Heart left ventricle (tissue), 16 donors: ENCODE data around the gene PANK1. TPM values are rescaled to one million over a fixed set of nuclear protein-coding genes. Genes with fewer than 3 reads are reported as not detected.

Source experiments
- ATAC-seq, 4 donors: fragments of 200-7000 bp; cut with Tn5 transposase; one replicate each; pipeline ENCODE4 v1.9.1; 2020 to 2022; ENCODE audit warnings: moderate library complexity in 4 of 4, mild to moderate bottlenecking in 3 of 4, moderate number of reproducible peaks in 1 of 4
- DNase-seq, 5 donors: peaks; one replicate each; pipeline ENCODE4 v3.0.0-alpha.2; 2020
- H3K27ac ChIP-seq, 12 donors: fragments of 200-600 bp; sonication (generic) in 4 of 12; one replicate each; pipeline versions ENCODE4 v1.5.0 to v1.8.0; 2016 to 2022; ENCODE audit warnings: mild to moderate bottlenecking in 2 of 12
- H3K27me3 ChIP-seq, 9 donors: fragments of 200-600 bp; sonication (generic) in 2 of 9; one replicate each; pipeline versions ENCODE4 v1.5.1 to v1.8.0; 2016 to 2022; ENCODE audit warnings: mild to moderate bottlenecking in 3 of 9
- H3K36me3 ChIP-seq, 9 donors: fragments of 200-600 bp; sonication (generic) in 2 of 9; one replicate each; pipeline versions ENCODE4 v1.5.0 to v1.8.0; 2018 to 2022; ENCODE audit warnings: mild to moderate bottlenecking in 2 of 9
- H3K4me1 ChIP-seq, 12 donors: fragments of 200-600 bp; sonication (generic) in 4 of 12; one replicate each; pipeline versions ENCODE4 v1.5.0 to v1.8.0; 2016 to 2022; ENCODE audit warnings: mild to moderate bottlenecking in 3 of 12
- H3K4me3 ChIP-seq, 12 donors: fragments of 200-600 bp; sonication (generic) in 4 of 12; one replicate each; pipeline versions ENCODE4 v1.5.0 to v1.8.0; 2017 to 2022; ENCODE audit warnings: mild to moderate bottlenecking in 9 of 12, moderate library complexity in 4 of 12
- H3K9me3 ChIP-seq, 12 donors: fragments of 200-600 bp; sonication (generic) in 4 of 12; one replicate each; pipeline versions ENCODE4 v1.5.0 to v1.8.0; 2016 to 2022; ENCODE audit warnings: mild to moderate bottlenecking in 1 of 12
- CTCF ChIP-seq, 12 donors: fragments of 200-600 bp; sonication (generic) in 4 of 12; IDR thresholded peaks; one replicate each; pipeline versions ENCODE4 v1.5.0 to v1.8.0; 2018 to 2022; ENCODE audit warnings: antibody characterized with exemption in 12 of 12, mild to moderate bottlenecking in 5 of 12
- POLR2A ChIP-seq, 2 donors: fragments of 450-650 bp; IDR thresholded peaks; one replicate each; pipeline ENCODE4 v1.6.1; 2017; ENCODE audit warnings: antibody characterized with exemption in 2 of 2, mild to moderate bottlenecking in 2 of 2, moderate library complexity in 2 of 2
- WGBS, 4 donors: extraction: QIAGEN DNeasy Blood & Tissue Kit in 2 of 4; methylation state at CpG; one replicate each; pipeline versions ENCODE4 v1.1.5 to v1.1.7; 2013 to 2018; 5-methylcytosine and 5-hydroxymethylcytosine counted together
- intact Hi-C, 10 donors: fragments of 100-400 bp; cut with DNase I; formaldehyde crosslinking; loops; one replicate each; pipeline versions ENCODE4 v1.11.1 to v1.14.2; 2022
- polyA plus RNA-seq, 2 donors: library from polyadenylated mRNA; stranded (reverse); fragments of 200-250 nt; gene quantifications; one replicate each; pipeline ENCODE4 v1.2.3, GENCODE V29; 2013
- total RNA-seq, 9 donors: library from RNA; depleted of rRNA in 2 of 9; stranded (reverse); fragments of >200 nt in 2 of 9; fragmentation: NEBNext Ultra II Directional in 3 of 9; extraction: Animal tissue kit (Norgen Biotek cat#: 25700) in 3 of 9; gene quantifications; one replicate each; pipeline versions ENCODE4 v1.1.0 to v1.2.4, GENCODE V29; 2016 to 2023
- donor health status: ischemic (EF 13 %, LVEDD 7.1; RV severe dilation, severe dysfunction).
- donor health status: healthy with polysubstance abuse.
- donor health status: DM: no; HTN: yes; CAD: no.
- donor health status: DM: no; HTN: no; CAD: no.
- donor health status: ischemic (EF 25% LVEDD 6.9; RV normal size, moderate dysfunction).
- donor health status: ischemic (EF 25% LVEDD 5.7; RV mildly dilated, moderate dysfunction).
- donor health status: healthy.
- donor health status: DM: yes; HTN: yes; CAD: no.
- donor health status: ischemic (EF 35%, LVEDD 5.7; RV mildly dilated, moderate dysfunction).
- donor health status: nonischemic (EF 11% LVEDD 7.7; RV severe dilation, severe dysfunction).
- donor health status: DM: yes; HTN: yes; CAD: no.
- donor health status: PGD.
- donor health status: ischemic (EF 29% LVEDD 5.4; RV normal size, mild dysfunction).
- donor health status: nonischemic (EF 23%, LVEDD 6.1; RV moderate dilation, normal function).

PANK1 gene
- total and polyA plus RNA-seq, 11 donors = 3.6 to 24.7 (median 17.4) TPM

DNA sequence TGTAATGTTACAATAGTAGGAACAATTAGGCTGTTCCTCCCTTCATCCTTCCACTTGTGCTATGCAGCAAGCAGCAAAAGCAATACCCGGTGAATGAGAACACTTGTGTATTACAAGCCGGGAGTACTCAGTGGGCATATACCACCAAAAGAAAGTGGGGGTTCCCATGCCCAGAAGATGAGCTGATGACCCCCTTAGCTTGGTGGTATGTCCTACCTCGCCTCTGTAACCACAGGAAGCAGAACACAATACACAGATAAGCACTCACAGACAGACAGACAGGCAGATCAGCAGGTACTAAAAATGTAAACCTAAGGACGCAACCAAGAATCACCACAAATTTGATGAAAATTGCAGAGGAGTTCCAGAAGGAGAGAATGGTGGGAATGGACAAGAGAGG is 40.9 kb upstream of the PANK1 start:
- no peak for TF ChIP-seq CTCF (IDR thresholded peaks at IDR 0.05)
- no peak for TF ChIP-seq POLR2A (IDR thresholded peaks at IDR 0.05)
- DNase-seq = no peak
- 82 to 92% (median 89%) methylated on average over 4 of the region's 4 CpGs for WGBS, 4 donors
- no peak overlapping the region for H3K27ac ChIP-seq
- peaks cover 0 to 6% (median 0%) of the 10 kb centered on the region in 12 donors for H3K4me1 ChIP-seq
- no peak overlapping the region for H3K4me3 ChIP-seq
- no peaks in the 10 kb centered on the region for H3K9me3 ChIP-seq
- no peaks in the 10 kb centered on the region for H3K36me3 ChIP-seq
- intact Hi-C loops = loop anchor here in 1 of 10 donors (2.0 kb wide), 1 partner anchor 19 kb away; no protein-coding TSS in a partner anchor
- ATAC-seq = no peak
- no peaks in the 10 kb centered on the region for H3K27me3 ChIP-seq

GRCh38 chr10:89684604-89685003 is 39.6 kb upstream of the PANK1 start:
- WGBS, 4 donors = 63 to 79% (median 78%) methylated on average over 2 of the region's 2 CpGs
- ATAC-seq (no peak), DNase-seq (no peak)
- TF ChIP-seq POLR2A (IDR thresholded peaks at IDR 0.05) (no peak), CTCF (IDR thresholded peaks at IDR 0.05) (no peak)
- Histone ChIP-seq H3K9me3 (no peaks in the 10 kb centered on the region), H3K36me3 (no peaks in the 10 kb centered on the region), H3K4me3 (no peak overlapping the region), H3K27me3 (no peaks in the 10 kb centered on the region), H3K27ac (no peak overlapping the region), H3K4me1 (peaks cover 0 to 6% (median 0%) of the 10 kb centered on the region in 12 donors)
- intact Hi-C loops = loop anchor here in 1 of 10 donors (2.0 kb wide), 1 partner anchor 18 kb away; no protein-coding TSS in a partner anchor

DNA sequence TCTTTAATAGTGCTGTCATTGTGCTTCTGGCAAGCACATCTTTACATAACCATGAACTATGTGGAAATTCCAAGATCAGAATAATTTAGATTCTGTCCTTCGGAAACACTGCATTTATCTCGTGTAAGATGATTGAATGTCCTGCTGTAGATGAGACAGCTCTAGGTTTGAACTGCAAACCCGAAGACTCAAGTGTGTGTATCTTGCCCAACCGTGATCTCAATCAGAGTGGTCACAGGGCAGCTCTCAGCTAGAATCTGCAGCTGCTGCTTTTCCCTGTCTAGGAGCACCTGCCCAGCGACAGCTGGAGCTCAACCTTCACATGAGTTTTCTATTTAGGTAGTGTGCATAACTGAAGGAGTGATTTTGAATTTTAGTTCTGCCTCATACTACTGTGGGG is 38.8 kb upstream of the PANK1 start:
- ATAC-seq (no peak), DNase-seq (no peak)
- H3K27me3 ChIP-seq = no peaks in the 10 kb centered on the region
- intact Hi-C loops = loop anchor here in 1 of 10 donors (2.0 kb wide), 1 partner anchor 17 kb away; no protein-coding TSS in a partner anchor
- H3K27ac ChIP-seq = no peak overlapping the region
- no peak for TF ChIP-seq CTCF (IDR thresholded peaks at IDR 0.05)
- no peak for TF ChIP-seq POLR2A (IDR thresholded peaks at IDR 0.05)
- no peak overlapping the region for H3K4me3 ChIP-seq
- H3K4me1 ChIP-seq = peaks cover 0 to 6% (median 0%) of the 10 kb centered on the region in 12 donors
- H3K9me3 ChIP-seq = no peaks in the 10 kb centered on the region
- 58 to 70% (median 65%) methylated on average over 5 of the region's 5 CpGs for WGBS, 4 donors
- no peaks in the 10 kb centered on the region for H3K36me3 ChIP-seq

DNA sequence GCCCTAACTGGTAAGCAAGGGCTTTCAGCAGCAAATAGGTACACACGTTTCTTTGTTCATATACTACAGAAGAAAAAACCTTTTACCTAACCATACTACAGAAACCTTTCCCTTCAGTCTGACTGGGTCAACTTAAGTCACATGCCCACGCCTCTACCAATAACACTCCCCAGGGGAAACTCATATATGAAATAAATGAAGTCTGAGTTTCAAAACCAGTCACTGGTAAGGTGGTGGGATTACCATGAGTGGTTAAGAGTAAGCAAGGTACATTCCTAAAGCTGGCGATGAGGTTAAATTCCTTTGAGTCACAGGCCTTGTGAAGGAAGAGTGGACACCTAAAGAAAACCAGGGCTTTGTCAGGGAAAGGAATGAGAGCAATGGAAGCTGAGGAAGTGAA is 34.9 kb upstream of the PANK1 start:
- WGBS, 4 donors = 85 to 95% (median 89%) methylated on average over 3 of the region's 3 CpGs
- Histone ChIP-seq H3K4me1 (peaks cover 0 to 6% (median 0%) of the 10 kb centered on the region in 12 donors), H3K36me3 (no peaks in the 10 kb centered on the region), H3K27ac (no peak overlapping the region), H3K9me3 (no peaks in the 10 kb centered on the region), H3K4me3 (no peak overlapping the region), H3K27me3 (no peaks in the 10 kb centered on the region)
- DNase-seq = no peak
- intact Hi-C loops = no loop called here
- no peak for ATAC-seq
- no peak for TF ChIP-seq POLR2A (IDR thresholded peaks at IDR 0.05)
- TF ChIP-seq CTCF (IDR thresholded peaks at IDR 0.05) = no peak
